Right cardiac atrium (tissue), 5 donors: ENCODE data around the gene PRKCH. TPM values are rescaled to one million over a fixed set of nuclear protein-coding genes. Genes with fewer than 3 reads are reported as not detected.
A peak's percentile ranks its signal among the peaks of the same experiment; 100 is the strongest.

Source experiments
- ATAC-seq, 2 donors: fragments of 200-7000 bp; cut with Tn5 transposase; one replicate each; pipeline versions ENCODE4 v1.8.0 to v1.9.1; 2020; ENCODE audit warnings: moderate library complexity in 2 of 2, mild to moderate bottlenecking in 1 of 2
- DNase-seq, 3 donors: peaks; one replicate each; pipeline ENCODE4 v3.0.0-alpha.2; 2020
- H3K27ac ChIP-seq: one replicate; pipeline ENCODE4 v1.5.1; 2013; ENCODE audit warnings: mild to moderate bottlenecking, low read length, control low read depth, moderate library complexity
- H3K27me3 ChIP-seq: one replicate; pipeline ENCODE4 v1.6.1; 2013; ENCODE audit not compliant: control insufficient read depth, insufficient read depth
- H3K4me1 ChIP-seq: one replicate; pipeline ENCODE4 v1.6.1; 2013; ENCODE audit warnings: low read length; ENCODE audit not compliant: control insufficient read depth, insufficient read depth
- H3K4me3 ChIP-seq: one replicate; pipeline ENCODE4 v1.5.1; 2013; ENCODE audit warnings: low read length, control low read depth
- H3K9me3 ChIP-seq: one replicate; pipeline ENCODE4 v1.6.1; 2013; ENCODE audit warnings: low read length; ENCODE audit not compliant: control insufficient read depth
- WGBS: extraction: QIAGEN DNeasy Blood & Tissue Kit; methylation state at CpG from one replicate; pipeline ENCODE4 v1.1.7; 2013; 5-methylcytosine and 5-hydroxymethylcytosine counted together
- intact Hi-C, 4 donors: fragments of 100-400 bp; cut with DNase I; formaldehyde crosslinking; loops; one replicate each; pipeline versions ENCODE4 v1.11.0 to v1.14.0; 2022 to 2023
- polyA plus RNA-seq: library from polyadenylated mRNA; stranded (reverse); fragments of 200-250 nt; gene quantifications from one replicate; pipeline ENCODE4 v1.2.3, GENCODE V29; 2013
- total RNA-seq, 4 donors: library from RNA; stranded (reverse); fragmentation: NEBNext Ultra II Directional; extraction: Animal tissue kit (Norgen Biotek cat#: 25700); gene quantifications; one replicate each; pipeline ENCODE4 v1.2.1, GENCODE V29; 2021
- donor health status: healthy with polysubstance abuse.
- donor health status: DM: no; HTN: yes; CAD: no.
- donor health status: DM: no; HTN: no; CAD: no.
- donor health status: DM: no; HTN: yes; CAD: no; lungs with severe emphysema.
- donor health status: DM: yes; HTN: yes; CAD: no.

Gene PRKCH
- total and polyA plus RNA-seq, 5 donors, result 11.9 to 31.3 (median 26.6) TPM

- no peaks in the 10 kb centered on the region for H3K27me3 ChIP-seq
- no peak overlapping the region for H3K4me3 ChIP-seq
- ATAC-seq (peak; percentile 29 to 55), DNase-seq (no peak)
- peaks cover 15% of the 10 kb centered on the region for H3K4me1 ChIP-seq
- 63% methylated on average over 4 of the region's 4 CpGs for WGBS
- intact Hi-C loops, result no loop called here
- H3K9me3 ChIP-seq, result no peaks in the 10 kb centered on the region
- H3K27ac ChIP-seq, result peak overlapping the region; percentile 42
Observed at GRCh38 chr14:61533513-61534255, 212.3 kb downstream of the PRKCH start.

DNA sequence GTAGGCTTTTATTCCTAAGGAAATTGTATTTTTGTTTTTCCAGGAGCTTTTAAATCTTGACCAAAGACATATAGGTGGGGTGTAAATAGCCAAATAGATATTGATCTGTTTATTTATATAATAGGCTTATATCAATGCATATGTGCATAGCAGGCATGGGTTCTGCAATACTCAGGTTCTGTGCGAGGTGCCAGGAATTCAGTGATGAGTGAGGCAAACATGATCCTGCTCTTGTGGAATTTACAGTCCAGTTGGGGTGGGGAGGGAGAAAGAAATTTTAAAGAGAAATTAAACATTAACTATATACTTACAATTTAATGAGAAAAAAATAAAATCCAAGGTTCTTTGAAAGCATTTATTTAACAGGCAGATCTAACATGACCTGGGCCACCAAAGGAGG, 213.7 kb downstream of the PRKCH start:
- intact Hi-C loops, result no loop called here
- no peaks in the 10 kb centered on the region for H3K9me3 ChIP-seq
- H3K27ac ChIP-seq, result no peak overlapping the region
- peaks cover 15% of the 10 kb centered on the region for H3K4me1 ChIP-seq
- H3K27me3 ChIP-seq, result no peaks in the 10 kb centered on the region
- no peak overlapping the region for H3K4me3 ChIP-seq
- ATAC-seq (no peak), DNase-seq (no peak)
- 68% methylated on average over 1 of the region's 1 CpG for WGBS

DNA sequence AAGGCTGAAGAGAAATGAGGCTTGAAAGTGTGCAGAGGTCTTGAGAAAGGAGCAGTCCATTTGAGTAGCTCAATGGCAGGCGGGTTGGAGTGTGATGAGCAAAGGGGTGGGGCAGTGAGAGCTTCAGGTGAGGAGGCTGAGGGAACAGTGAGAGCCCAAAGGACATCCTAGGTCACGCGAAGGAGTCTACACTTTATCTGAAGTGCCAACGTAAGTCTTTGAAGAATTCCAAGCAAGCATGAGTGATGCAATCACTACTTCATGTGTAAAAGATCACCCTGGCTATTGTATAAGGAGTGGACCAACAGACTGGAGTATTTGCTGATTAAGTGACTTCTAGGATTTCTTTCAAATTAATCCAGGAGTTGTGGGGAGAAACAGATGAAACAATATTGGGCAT, 214.1 kb downstream of the PRKCH start:
- peaks cover 15% of the 10 kb centered on the region for H3K4me1 ChIP-seq
- WGBS, result 91% methylated on average over 4 of the region's 4 CpGs
- no peak for ATAC-seq

GRCh38 chr14:61536661-61537562, 215.5 kb downstream of the PRKCH start:
- H3K27ac ChIP-seq, result peak overlapping the region; percentile 19
- H3K4me1 ChIP-seq, result peaks cover 11% of the 10 kb centered on the region
- DNase-seq, result peak in 1 of 3 donors; percentile 26
- no peaks in the 10 kb centered on the region for H3K27me3 ChIP-seq
- ATAC-seq, result no peak
- WGBS, result 82% methylated on average over 12 of the region's 12 CpGs
- intact Hi-C loops, result no loop called here
- H3K9me3 ChIP-seq, result no peaks in the 10 kb centered on the region
- no peak overlapping the region for H3K4me3 ChIP-seq

More for the DNA sequence above, 214.1 kb downstream of the PRKCH start:
- DNase-seq, result no peak
- no peaks in the 10 kb centered on the region for H3K9me3 ChIP-seq
- no peaks in the 10 kb centered on the region for H3K27me3 ChIP-seq
- no peak overlapping the region for H3K4me3 ChIP-seq
- no peak overlapping the region for H3K27ac ChIP-seq
- intact Hi-C loops, result no loop called here

DNA sequence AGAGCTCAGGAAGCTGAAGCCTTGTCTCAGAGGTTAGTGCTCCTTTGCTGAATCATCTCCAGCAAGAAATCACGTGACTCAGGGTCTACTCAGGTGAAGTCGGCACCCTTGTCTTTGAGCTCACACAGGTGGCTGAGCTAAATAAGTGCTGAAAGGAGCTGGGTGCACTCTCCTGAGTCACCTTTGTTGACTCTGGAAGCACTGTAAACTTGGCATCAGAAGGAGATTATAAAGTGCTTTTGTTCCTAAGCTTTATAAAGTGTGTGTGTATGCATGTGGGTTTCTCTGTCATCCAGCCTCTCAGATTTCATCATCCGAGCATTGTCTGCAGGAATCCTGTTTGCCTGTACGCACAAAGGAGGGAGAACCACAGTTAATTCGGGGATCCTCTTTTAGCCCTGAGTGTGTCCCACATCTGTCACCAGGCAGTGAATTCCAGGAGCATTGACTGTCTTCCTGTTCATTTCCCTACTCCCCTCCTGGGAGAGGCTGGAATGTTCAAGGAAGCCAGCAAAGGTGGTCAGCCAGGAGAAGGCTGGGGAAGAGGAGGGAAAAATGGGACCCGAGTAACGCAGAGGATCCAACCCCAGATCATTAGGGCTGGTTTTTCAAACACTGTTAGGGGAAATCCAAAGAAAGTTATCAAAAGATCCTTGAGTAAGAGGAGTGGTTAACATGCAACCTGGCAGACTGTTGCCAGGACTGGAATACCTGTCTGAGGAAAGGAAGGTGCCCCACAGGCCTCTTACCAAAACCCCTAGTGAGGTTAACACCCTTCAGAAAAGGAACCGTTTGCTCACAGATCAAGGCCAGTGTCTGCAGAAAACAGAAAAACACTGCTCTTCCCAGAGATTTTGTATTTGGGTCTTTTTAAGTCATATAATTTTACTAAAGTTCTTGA, 216.4 kb downstream of the PRKCH start:
- peaks cover 14% of the 10 kb centered on the region for H3K4me1 ChIP-seq
- H3K27ac ChIP-seq, result peak overlapping the region; percentile 17
- H3K27me3 ChIP-seq, result no peaks in the 10 kb centered on the region
- intact Hi-C loops, result no loop called here
- DNase-seq, result peak in 1 of 3 donors; percentile 17
- no peaks in the 10 kb centered on the region for H3K9me3 ChIP-seq
- no peak overlapping the region for H3K4me3 ChIP-seq
- ATAC-seq, result peak in 1 of 2 donors; percentile 54
- WGBS, result 46% methylated on average over 8 of the region's 8 CpGs

DNA sequence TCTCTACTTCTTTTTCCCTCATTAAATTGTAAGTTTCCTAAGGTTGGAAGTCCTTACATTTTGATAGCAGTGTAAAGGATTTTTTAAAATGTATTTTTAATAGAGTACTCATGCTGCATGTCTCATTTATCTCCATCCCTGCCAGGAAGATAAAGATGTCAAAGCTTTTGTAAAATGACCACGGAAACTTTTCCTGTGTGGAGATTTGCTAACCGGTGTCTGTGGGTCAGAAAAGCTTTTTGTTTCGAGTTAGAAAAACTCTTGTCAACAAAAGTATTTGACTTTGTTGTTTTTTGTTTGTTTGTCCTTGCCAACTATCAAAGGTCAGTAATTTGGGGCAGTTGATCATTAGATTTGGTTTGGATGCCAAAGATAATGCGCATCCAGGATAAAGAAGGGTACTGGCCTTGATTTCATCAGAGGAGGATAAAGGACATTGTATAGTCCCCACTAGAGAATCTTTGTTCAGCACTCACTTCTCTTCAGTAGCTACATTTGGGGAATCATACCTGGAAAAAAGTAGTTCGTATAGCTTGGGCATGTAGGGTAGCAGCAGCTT, 217.2 kb downstream of the PRKCH start:
- no peak for DNase-seq
- Histone ChIP-seq H3K27me3 (no peaks in the 10 kb centered on the region), H3K27ac (no peak overlapping the region), H3K4me1 (peaks cover 16% of the 10 kb centered on the region), H3K4me3 (no peak overlapping the region), H3K9me3 (no peaks in the 10 kb centered on the region)
- WGBS, result 58% methylated on average over 5 of the region's 5 CpGs
- no peak for ATAC-seq
- intact Hi-C loops, result no loop called here

DNA sequence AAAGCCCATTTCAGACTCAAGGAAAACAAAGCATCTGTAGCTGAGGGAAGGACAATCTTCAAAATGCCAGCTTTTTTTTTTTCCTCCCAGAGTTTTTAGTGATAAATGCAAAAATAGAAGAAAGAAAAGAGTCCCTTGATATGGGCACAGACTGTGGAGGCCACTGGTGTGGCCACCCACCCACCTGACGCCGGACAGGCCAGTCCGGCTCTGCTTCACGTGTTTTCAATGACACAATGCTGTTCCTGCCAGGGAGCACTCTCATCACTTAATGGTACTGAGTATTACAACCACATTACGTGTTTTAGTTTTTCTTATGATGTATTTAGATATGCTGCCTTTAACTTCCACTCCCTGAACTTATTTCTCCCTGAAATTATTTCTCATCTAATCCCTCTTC, 218.3 kb downstream of the PRKCH start:
- 92% methylated on average over 5 of the region's 5 CpGs for WGBS
- Histone ChIP-seq H3K9me3 (no peaks in the 10 kb centered on the region), H3K4me3 (no peak overlapping the region), H3K27ac (no peak overlapping the region), H3K4me1 (peaks cover 20% of the 10 kb centered on the region), H3K27me3 (no peaks in the 10 kb centered on the region)
- ATAC-seq (no peak), DNase-seq (no peak)
- intact Hi-C loops, result loop anchor here in 1 of 4 donors (10.0 kb wide), 1 partner anchor 65 kb away; no protein-coding TSS in a partner anchor

DNA sequence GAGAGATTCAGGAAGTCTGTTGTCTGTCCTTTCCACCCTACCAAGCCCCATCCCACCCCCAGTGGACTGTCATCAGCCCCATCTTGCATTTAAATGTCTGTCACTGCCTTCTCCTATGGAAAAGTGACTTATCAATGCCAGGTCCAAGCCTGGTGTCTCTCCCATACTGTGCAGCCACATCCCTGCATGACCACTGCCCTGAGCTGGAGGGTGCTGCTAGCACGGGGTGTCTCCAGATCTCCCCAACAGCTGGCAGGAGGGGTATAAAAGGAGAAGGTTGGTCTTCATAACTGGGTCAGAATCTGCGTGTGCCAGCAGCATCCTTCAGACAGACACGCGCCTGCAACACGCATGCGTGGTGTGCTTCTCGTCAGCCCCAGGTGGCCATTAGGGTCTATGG, 219.6 kb downstream of the PRKCH start:
- ATAC-seq, result no peak

GRCh38 chr14:61542848-61543790, 221.7 kb downstream of the PRKCH start:
- Histone ChIP-seq H3K9me3 (no peaks in the 10 kb centered on the region), H3K27ac (peak overlapping the region; percentile 91), H3K27me3 (no peaks in the 10 kb centered on the region), H3K4me3 (no peak overlapping the region), H3K4me1 (peaks cover 25% of the 10 kb centered on the region)
- 55% methylated on average over 8 of the region's 8 CpGs for WGBS
- DNase-seq (peak in 1 of 3 donors; percentile 47), ATAC-seq (peak; percentile 49 to 56)
- intact Hi-C loops, result loop anchor here in 1 of 4 donors (10.0 kb wide), 1 partner anchor 68 kb away; no protein-coding TSS in a partner anchor

More for the DNA sequence above, 219.6 kb downstream of the PRKCH start:
- Histone ChIP-seq H3K4me3 (no peak overlapping the region), H3K27ac (no peak overlapping the region), H3K27me3 (no peaks in the 10 kb centered on the region), H3K9me3 (no peaks in the 10 kb centered on the region), H3K4me1 (peaks cover 25% of the 10 kb centered on the region)
- DNase-seq, result no peak
- intact Hi-C loops, result loop anchor here in 1 of 4 donors (10.0 kb wide), 1 partner anchor 66 kb away; no protein-coding TSS in a partner anchor
- WGBS, result 84% methylated on average over 7 of the region's 7 CpGs
